Astrocyte (in vitro differentiated cells and primary cell): ENCODE measurements around the gene FHIT. TPM values are rescaled to one million over a fixed set of nuclear protein-coding genes. Genes with fewer than 3 reads are reported as not detected.

Experiments
- DNase-seq: peaks from one replicate; pipeline ENCODE4 v3.0.0-alpha.2; 2010; ENCODE audit warnings: low read depth
- FAIRE-seq: peaks from 2 replicates; lab custom pipeline; 2011; peaks lifted over from hg19 to GRCh38; lab: Jason Lieb, UNC
- H2AFZ ChIP-seq: 2 replicates; pipeline ENCODE4 v1.6.0; 2012; ENCODE audit warnings: low read depth, low read length, inconsistent platforms
- H3K27ac ChIP-seq: 2 replicates; pipeline ENCODE4 v1.5.1; 2011; ENCODE audit warnings: low read depth, low read length, inconsistent platforms
- H3K27me3 ChIP-seq: 2 replicates; pipeline ENCODE4 v1.6.0; 2011; ENCODE audit warnings: low read length, inconsistent platforms; ENCODE audit not compliant: insufficient read depth
- H3K36me3 ChIP-seq: 2 replicates; pipeline ENCODE4 v1.5.1; 2011; ENCODE audit warnings: low read length, inconsistent platforms; ENCODE audit not compliant: insufficient read depth
- H3K4me1 ChIP-seq: 2 replicates; pipeline ENCODE4 v1.5.1; 2011; ENCODE audit warnings: low read length, inconsistent platforms; ENCODE audit not compliant: insufficient read depth
- H3K4me2 ChIP-seq: 2 replicates; pipeline ENCODE4 v1.6.0; 2012; ENCODE audit warnings: low read length, inconsistent platforms
- H3K4me3 ChIP-seq: 2 replicates; pipeline ENCODE4 v1.5.1; 2011; ENCODE audit warnings: low read depth, mild to moderate bottlenecking, low read length, inconsistent platforms; ENCODE audit not compliant: insufficient read depth
- H3K79me2 ChIP-seq: 2 replicates; pipeline ENCODE4 v1.6.0; 2012; ENCODE audit warnings: mild to moderate bottlenecking, low read length, inconsistent platforms; ENCODE audit not compliant: insufficient read depth
- H3K9ac ChIP-seq: 2 replicates; pipeline ENCODE4 v1.6.0; 2012; ENCODE audit warnings: mild to moderate bottlenecking, low read length, inconsistent platforms
- H3K9me3 ChIP-seq: 2 replicates; pipeline ENCODE4 v1.5.1; 2012; ENCODE audit warnings: low read depth, mild to moderate bottlenecking, low read length, inconsistent platforms; ENCODE audit not compliant: insufficient read depth
- H4K20me1 ChIP-seq: 2 replicates; pipeline ENCODE4 v1.6.0; 2012; ENCODE audit warnings: low read length, inconsistent platforms; ENCODE audit not compliant: insufficient read depth
- H3K27ac Mint-ChIP-seq: one replicate; pipeline ENCODE4 v1.8.0; 2021; ENCODE audit warnings: mild to moderate bottlenecking, mixed read lengths; ENCODE audit not compliant: unreplicated experiment
- H3K27me3 Mint-ChIP-seq: one replicate; pipeline ENCODE4 v1.8.0; 2021; ENCODE audit warnings: low read depth, mixed read lengths; ENCODE audit not compliant: unreplicated experiment
- H3K36me3 Mint-ChIP-seq: one replicate; pipeline ENCODE4 v1.8.0; 2021; ENCODE audit warnings: low read depth, mixed read lengths; ENCODE audit not compliant: unreplicated experiment
- H3K4me1 Mint-ChIP-seq: one replicate; pipeline ENCODE4 v1.8.0; 2021; ENCODE audit warnings: low read depth, mixed read lengths; ENCODE audit not compliant: unreplicated experiment
- H3K4me3 Mint-ChIP-seq: one replicate; pipeline ENCODE4 v1.8.0; 2021; ENCODE audit warnings: mild to moderate bottlenecking, moderate library complexity, mixed read lengths; ENCODE audit not compliant: unreplicated experiment
- H3K9me3 Mint-ChIP-seq: one replicate; pipeline ENCODE4 v1.8.0; 2021; ENCODE audit warnings: mild to moderate bottlenecking, mixed read lengths; ENCODE audit not compliant: unreplicated experiment
- CTCF ChIP-seq: IDR thresholded peaks from 2 replicates; pipeline ENCODE4 v1.5.1; 2011; ENCODE audit warnings: low read depth, mild to moderate bottlenecking, inconsistent platforms, low read length, moderate library complexity; ENCODE audit not compliant: insufficient read depth
- EZH2 ChIP-seq: IDR thresholded peaks from 2 replicates; pipeline ENCODE4 v1.6.1; 2012; ENCODE audit warnings: mild to moderate bottlenecking, low read length, inconsistent platforms; ENCODE audit not compliant: insufficient read depth
- total RNA-seq: library from RNA; stranded (reverse); gene quantifications from 2 replicates; pipeline ENCODE4 v1.2.1, GENCODE V29; 2021

FHIT gene
- total RNA-seq, 1 donor from 2014 or later = 6.7 TPM

- H3K4me2 ChIP-seq = no peak overlapping the region
- no peaks in the 10 kb centered on the region for H3K36me3 Mint-ChIP-seq
- H3K27me3 ChIP-seq = no peaks in the 10 kb centered on the region
- H2AFZ ChIP-seq = no peak overlapping the region
- H4K20me1 ChIP-seq = no peaks in the 10 kb centered on the region
- H3K9me3 Mint-ChIP-seq = no peaks in the 10 kb centered on the region
- H3K27ac Mint-ChIP-seq = no peak overlapping the region
- no peak overlapping the region for H3K27ac ChIP-seq
- FAIRE-seq (no peak), DNase-seq (no peak)
- no peaks in the 10 kb centered on the region for H3K9me3 ChIP-seq
- peaks cover 5% of the 10 kb centered on the region for H3K4me1 Mint-ChIP-seq
- H3K4me3 Mint-ChIP-seq = no peak overlapping the region
- H3K27me3 Mint-ChIP-seq = no peaks in the 10 kb centered on the region
- no peak for TF ChIP-seq EZH2
- no peak overlapping the region for H3K9ac ChIP-seq
- H3K4me1 ChIP-seq = no peaks in the 10 kb centered on the region
- no peaks in the 10 kb centered on the region for H3K36me3 ChIP-seq
- H3K4me3 ChIP-seq = no peak overlapping the region
- H3K79me2 ChIP-seq = no peaks in the 10 kb centered on the region
Measured at GRCh38 chr3:61138401-61138800, 112.9 kb downstream of the FHIT start.

- H3K4me2 ChIP-seq = no peak overlapping the region
- Mint-ChIP-seq H3K36me3 (no peaks in the 10 kb centered on the region), H3K27ac (no peak overlapping the region), H3K4me3 (no peak overlapping the region), H3K27me3 (no peaks in the 10 kb centered on the region), H3K9me3 (no peaks in the 10 kb centered on the region), H3K4me1 (peaks cover 2% of the 10 kb centered on the region)
- no peak for DNase-seq
- H3K4me1 ChIP-seq = no peaks in the 10 kb centered on the region
- H3K9ac ChIP-seq = no peak overlapping the region
- no peak overlapping the region for H3K27ac ChIP-seq
- no peak overlapping the region for H3K4me3 ChIP-seq
- no peaks in the 10 kb centered on the region for H4K20me1 ChIP-seq
- H2AFZ ChIP-seq = no peak overlapping the region
- no peak for FAIRE-seq
- TF ChIP-seq EZH2 = no peak
- TF ChIP-seq CTCF = no peak
- H3K27me3 ChIP-seq = no peaks in the 10 kb centered on the region
- H3K79me2 ChIP-seq = no peaks in the 10 kb centered on the region
- H3K36me3 ChIP-seq = no peaks in the 10 kb centered on the region
- no peaks in the 10 kb centered on the region for H3K9me3 ChIP-seq
Measured at GRCh38 chr3:61136191-61136590, 115.1 kb downstream of the FHIT start.

- no peaks in the 10 kb centered on the region for H4K20me1 ChIP-seq
- DNase-seq (no peak), FAIRE-seq (no peak)
- TF ChIP-seq CTCF (no peak), EZH2 (no peak)
- no peaks in the 10 kb centered on the region for H3K9me3 ChIP-seq
- H3K4me1 ChIP-seq = no peaks in the 10 kb centered on the region
- H3K27me3 Mint-ChIP-seq = no peaks in the 10 kb centered on the region
- H3K4me3 ChIP-seq = no peak overlapping the region
- H3K27me3 ChIP-seq = no peaks in the 10 kb centered on the region
- H3K27ac Mint-ChIP-seq = no peak overlapping the region
- no peak overlapping the region for H3K9ac ChIP-seq
- H3K36me3 Mint-ChIP-seq = no peaks in the 10 kb centered on the region
- H3K4me3 Mint-ChIP-seq = no peak overlapping the region
- H3K4me2 ChIP-seq = no peak overlapping the region
- no peaks in the 10 kb centered on the region for H3K4me1 Mint-ChIP-seq
- no peak overlapping the region for H3K27ac ChIP-seq
- no peak overlapping the region for H2AFZ ChIP-seq
- H3K79me2 ChIP-seq = no peaks in the 10 kb centered on the region
- H3K9me3 Mint-ChIP-seq = no peaks in the 10 kb centered on the region
- H3K36me3 ChIP-seq = no peaks in the 10 kb centered on the region
Measured at GRCh38 chr3:61134532-61134931, 116.7 kb downstream of the FHIT start.
